IPS-18c (cell line): ENCODE measurements around the gene USP36.

ENCODE experiments used
- H3K4me3 ChIP-seq: 2 replicates; pipeline ENCODE4 v1.7.0; 2013; ENCODE audit warnings: low read depth, mild to moderate bottlenecking, low read length, moderate library complexity; ENCODE audit not compliant: insufficient read depth
- H3K9me3 ChIP-seq: one replicate; pipeline ENCODE4 v1.6.1; 2013; ENCODE audit warnings: mild to moderate bottlenecking, low read length, moderate library complexity; ENCODE audit not compliant: control insufficient read depth, insufficient read depth

USP36 gene

GRCh38 chr17:78826421-78826820 lies 14.2 kb downstream of the USP36 start:
- Histone ChIP-seq H3K4me3 (no peak overlapping the region), H3K9me3 (no peaks in the 10 kb centered on the region)

- H3K4me3 ChIP-seq, result no peak overlapping the region
Observed at GRCh38 chr17:78825696-78826095, 14.9 kb downstream of the USP36 start.

GRCh38 chr17:78824240-78824639 lies 16.4 kb downstream of the USP36 start:
- H3K4me3 ChIP-seq, result no peak overlapping the region
- H3K9me3 ChIP-seq, result no peaks in the 10 kb centered on the region

More at GRCh38 chr17:78825696-78826095, 14.9 kb downstream of the USP36 start:
- no peaks in the 10 kb centered on the region for H3K9me3 ChIP-seq

- peaks cover 2% of the 10 kb centered on the region for H3K9me3 ChIP-seq
Observed at GRCh38 chr17:78823282-78824046, 17.1 kb downstream of the USP36 start.

GRCh38 chr17:78822552-78822951 lies 18.1 kb downstream of the USP36 start:
- peaks cover 2% of the 10 kb centered on the region for H3K9me3 ChIP-seq
- H3K4me3 ChIP-seq, result no peak overlapping the region

More at GRCh38 chr17:78823282-78824046, 17.1 kb downstream of the USP36 start:
- no peak overlapping the region for H3K4me3 ChIP-seq

GRCh38 chr17:78821961-78822360 lies 18.7 kb downstream of the USP36 start:
- Histone ChIP-seq H3K9me3 (peaks cover 2% of the 10 kb centered on the region), H3K4me3 (no peak overlapping the region)

- Histone ChIP-seq H3K4me3 (no peak overlapping the region), H3K9me3 (peaks cover 2% of the 10 kb centered on the region)
Observed at GRCh38 chr17:78820841-78821240, 19.8 kb downstream of the USP36 start.

- Histone ChIP-seq H3K4me3 (no peak overlapping the region), H3K9me3 (peaks cover 2% of the 10 kb centered on the region)
Observed at GRCh38 chr17:78819806-78820792, 20.5 kb downstream of the USP36 start.

- H3K4me3 ChIP-seq, result no peak overlapping the region
Observed at GRCh38 chr17:78819402-78819801, 21.2 kb downstream of the USP36 start.

GRCh38 chr17:78818932-78819331 lies 21.7 kb downstream of the USP36 start:
- Histone ChIP-seq H3K4me3 (no peak overlapping the region), H3K9me3 (peaks cover 2% of the 10 kb centered on the region)

More at GRCh38 chr17:78819402-78819801, 21.2 kb downstream of the USP36 start:
- peaks cover 2% of the 10 kb centered on the region for H3K9me3 ChIP-seq

GRCh38 chr17:78818152-78818846 lies 22.3 kb downstream of the USP36 start:
- H3K4me3 ChIP-seq, result no peak overlapping the region

GRCh38 chr17:78817123-78817522 lies 23.5 kb downstream of the USP36 start:
- H3K4me3 ChIP-seq, result no peak overlapping the region
- H3K9me3 ChIP-seq, result peaks cover 2% of the 10 kb centered on the region

More at GRCh38 chr17:78818152-78818846, 22.3 kb downstream of the USP36 start:
- peaks cover 2% of the 10 kb centered on the region for H3K9me3 ChIP-seq

- H3K4me3 ChIP-seq, result no peak overlapping the region
- H3K9me3 ChIP-seq, result peaks cover 2% of the 10 kb centered on the region
Observed at GRCh38 chr17:78815696-78816095, 24.9 kb downstream of the USP36 start.

- no peaks in the 10 kb centered on the region for H3K9me3 ChIP-seq
- H3K4me3 ChIP-seq, result no peak overlapping the region
Observed at GRCh38 chr17:78812855-78813254, 27.8 kb downstream of the USP36 start.

GRCh38 chr17:78808163-78808562 lies 32.5 kb downstream of the USP36 start:
- H3K4me3 ChIP-seq, result no peak overlapping the region
- no peaks in the 10 kb centered on the region for H3K9me3 ChIP-seq

GRCh38 chr17:78806451-78806850 lies 34.2 kb downstream of the USP36 start:
- Histone ChIP-seq H3K9me3 (no peaks in the 10 kb centered on the region), H3K4me3 (no peak overlapping the region)

GRCh38 chr17:78805301-78805700 lies 35.3 kb downstream of the USP36 start:
- Histone ChIP-seq H3K4me3 (no peak overlapping the region), H3K9me3 (no peaks in the 10 kb centered on the region)
